ENCODE data around the gene CHAC1.

GRCh38 chr15:40926659-40927494 lies 26.4 kb upstream of the CHAC1 start:
- TF ChIP-seq, protein P1, sequence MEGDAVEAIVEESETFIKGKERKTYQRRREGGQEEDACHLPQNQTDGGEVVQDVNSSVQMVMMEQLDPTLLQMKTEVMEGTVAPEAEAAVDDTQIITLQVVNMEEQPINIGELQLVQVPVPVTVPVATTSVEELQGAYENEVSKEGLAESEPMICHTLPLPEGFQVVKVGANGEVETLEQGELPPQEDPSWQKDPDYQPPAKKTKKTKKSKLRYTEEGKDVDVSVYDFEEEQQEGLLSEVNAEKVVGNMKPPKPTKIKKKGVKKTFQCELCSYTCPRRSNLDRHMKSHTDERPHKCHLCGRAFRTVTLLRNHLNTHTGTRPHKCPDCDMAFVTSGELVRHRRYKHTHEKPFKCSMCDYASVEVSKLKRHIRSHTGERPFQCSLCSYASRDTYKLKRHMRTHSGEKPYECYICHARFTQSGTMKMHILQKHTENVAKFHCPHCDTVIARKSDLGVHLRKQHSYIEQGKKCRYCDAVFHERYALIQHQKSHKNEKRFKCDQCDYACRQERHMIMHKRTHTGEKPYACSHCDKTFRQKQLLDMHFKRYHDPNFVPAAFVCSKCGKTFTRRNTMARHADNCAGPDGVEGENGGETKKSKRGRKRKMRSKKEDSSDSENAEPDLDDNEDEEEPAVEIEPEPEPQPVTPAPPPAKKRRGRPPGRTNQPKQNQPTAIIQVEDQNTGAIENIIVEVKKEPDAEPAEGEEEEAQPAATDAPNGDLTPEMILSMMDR (IDR thresholded peaks at IDR 0.05), result no peak
- TF ChIP-seq POLR2A (IDR thresholded peaks at IDR 0.05) (no peak), POLR2AphosphoS5 (IDR thresholded peaks at IDR 0.05) (no peak)

All from transverse colon (tissue), 4 donors.